Ovary (tissue), 9 donors: Measurements from ENCODE around the gene APEX1. TPM values are rescaled to one million over a fixed set of nuclear protein-coding genes. Genes with fewer than 3 reads are reported as not detected.

Experiments
- DNase-seq, 5 donors: peaks; one replicate each; pipeline ENCODE4 v3.0.0-alpha.2; 2019 to 2020
- H3K27ac ChIP-seq, 2 donors: fragments of 200-600 bp; one replicate each; pipeline versions ENCODE4 v1.5.1 to v1.8.0; 2019 to 2022
- H3K27me3 ChIP-seq: fragments of 200-600 bp; one replicate; pipeline ENCODE4 v1.8.0; 2022
- H3K36me3 ChIP-seq: fragments of 200-600 bp; sonication (generic); one replicate; pipeline ENCODE4 v1.5.1; 2019
- H3K4me1 ChIP-seq: one replicate; pipeline ENCODE4 v1.8.1; 2013; ENCODE audit warnings: mild to moderate bottlenecking, moderate library complexity; ENCODE audit not compliant: insufficient read depth
- H3K4me3 ChIP-seq: fragments of 200-600 bp; sonication (generic); one replicate; pipeline ENCODE4 v1.5.1; 2017
- H3K9me3 ChIP-seq, 2 donors: fragments of 200-600 bp in 1 of 2; sonication (generic) in 1 of 2; one replicate each; pipeline versions ENCODE4 v1.5.1 to v1.8.1; 2013 to 2019; ENCODE audit warnings: mild to moderate bottlenecking in 1 of 2, moderate library complexity in 1 of 2
- EP300 ChIP-seq: sonication (generic); formaldehyde crosslinking; IDR thresholded peaks from one replicate; pipeline ENCODE4 v1.6.1; 2017; ENCODE audit warnings: antibody characterized with exemption
- POLR2A ChIP-seq: fragments of 450-650 bp; IDR thresholded peaks from one replicate; pipeline ENCODE4 v1.6.1; 2017; ENCODE audit warnings: antibody characterized with exemption, mild to moderate bottlenecking, moderate library complexity
- WGBS, 3 donors: extraction: QIAGEN DNeasy Blood & Tissue Kit in 1 of 3; methylation state at CpG; one replicate each; pipeline versions ENCODE4 v1.1.5 to v1.1.7; 2013 to 2017; 5-methylcytosine and 5-hydroxymethylcytosine counted together
- intact Hi-C, 4 donors: fragments of 100-400 bp; cut with DNase I; formaldehyde crosslinking; loops; one replicate each; pipeline versions ENCODE4 v1.11.0 to v1.15.1; 2022 to 2023
- polyA plus RNA-seq, 2 donors: library from polyadenylated mRNA; stranded (reverse); fragments of 200-250 nt in 1 of 2; fragments of 350-450 nt in 1 of 2; fragmentation: Illumina TruSeq in 1 of 2; extraction: RNeasy Lipid Tissue Mini Kit (QIAGEN cat#74804) in 1 of 2; gene quantifications; one replicate each; pipeline ENCODE4 v1.2.3, GENCODE V29; 2013 to 2014
- total RNA-seq, 7 donors: library from RNA; depleted of rRNA in 2 of 7; stranded (reverse); fragments of >200 nt in 2 of 7; fragmentation: NEBNext Ultra II Directional in 3 of 7; extraction: Animal tissue kit (Norgen Biotek cat#: 25700) in 3 of 7; gene quantifications; one replicate each; pipeline versions ENCODE4 v1.1.0 to v1.2.4, GENCODE V29; 2016 to 2023
- TF ChIP-seq, protein P1 (sequence below), 3 donors: fragments of 450-650 bp in 2 of 3; fragments of 200-600 bp in 1 of 3; IDR thresholded peaks; one replicate each; pipeline versions ENCODE4 v1.5.1 to v1.8.0; 2016 to 2022; ENCODE audit warnings: antibody characterized with exemption in 3 of 3, mild to moderate bottlenecking in 1 of 3
- donor health status: DM: no; HTN: no; CAD: no; lungs with moderate emphysema.
- donor health status: DM: no; HTN: no; CAD: no.
- donor health status: Bipolar disorder and iron deficiency.
- donor health status: DM: yes; HTN: yes; CAD: no.
- donor health status: DM: no; HTN: no; CAD: no.
- donor health status: DM: yes; HTN: yes; CAD: no.

The APEX1 gene
- total and polyA plus RNA-seq, 9 donors: 141 to 292 (median 170) TPM

DNA sequence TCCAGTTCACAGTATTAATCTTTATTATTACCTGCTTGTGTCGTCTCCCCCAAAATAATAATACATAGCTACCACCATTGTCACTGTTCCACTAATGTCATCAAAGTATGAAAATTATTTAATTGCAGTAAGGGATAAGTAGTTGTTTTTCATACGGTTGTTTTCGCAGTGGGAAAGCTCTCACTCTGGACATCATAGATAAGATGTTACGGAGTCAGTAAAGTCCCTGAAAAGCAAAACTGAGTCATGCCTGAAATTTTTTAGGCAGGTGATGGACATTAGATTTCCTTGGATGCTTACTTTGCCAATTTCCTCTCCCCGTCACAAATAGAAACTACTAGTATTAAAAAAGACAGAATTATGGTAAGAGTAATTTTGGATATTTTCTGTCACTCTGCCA lies 27.4 kb downstream of the APEX1 start:
- no peak for DNase-seq
- Histone ChIP-seq H3K27me3 (no peaks in the 10 kb centered on the region), H3K9me3 (no peaks in the 10 kb centered on the region), H3K36me3 (no peaks in the 10 kb centered on the region), H3K4me3 (no peak overlapping the region), H3K27ac (no peak overlapping the region), H3K4me1 (no peaks in the 10 kb centered on the region)
- 55 to 69% (median 57%) methylated on average over 5 of the region's 5 CpGs for WGBS, 3 donors
- intact Hi-C loops: no loop called here
- TF ChIP-seq, protein P1, sequence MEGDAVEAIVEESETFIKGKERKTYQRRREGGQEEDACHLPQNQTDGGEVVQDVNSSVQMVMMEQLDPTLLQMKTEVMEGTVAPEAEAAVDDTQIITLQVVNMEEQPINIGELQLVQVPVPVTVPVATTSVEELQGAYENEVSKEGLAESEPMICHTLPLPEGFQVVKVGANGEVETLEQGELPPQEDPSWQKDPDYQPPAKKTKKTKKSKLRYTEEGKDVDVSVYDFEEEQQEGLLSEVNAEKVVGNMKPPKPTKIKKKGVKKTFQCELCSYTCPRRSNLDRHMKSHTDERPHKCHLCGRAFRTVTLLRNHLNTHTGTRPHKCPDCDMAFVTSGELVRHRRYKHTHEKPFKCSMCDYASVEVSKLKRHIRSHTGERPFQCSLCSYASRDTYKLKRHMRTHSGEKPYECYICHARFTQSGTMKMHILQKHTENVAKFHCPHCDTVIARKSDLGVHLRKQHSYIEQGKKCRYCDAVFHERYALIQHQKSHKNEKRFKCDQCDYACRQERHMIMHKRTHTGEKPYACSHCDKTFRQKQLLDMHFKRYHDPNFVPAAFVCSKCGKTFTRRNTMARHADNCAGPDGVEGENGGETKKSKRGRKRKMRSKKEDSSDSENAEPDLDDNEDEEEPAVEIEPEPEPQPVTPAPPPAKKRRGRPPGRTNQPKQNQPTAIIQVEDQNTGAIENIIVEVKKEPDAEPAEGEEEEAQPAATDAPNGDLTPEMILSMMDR (IDR thresholded peaks at IDR 0.05): no peak
- TF ChIP-seq POLR2A (no peak), EP300 (no peak)

- no peaks in the 10 kb centered on the region for H3K36me3 ChIP-seq
- no peaks in the 10 kb centered on the region for H3K4me1 ChIP-seq
- no peak overlapping the region for H3K27ac ChIP-seq
- no peak overlapping the region for H3K4me3 ChIP-seq
- 55 to 65% (median 58%) methylated on average over 7 of the region's 7 CpGs for whole genome bisulfite sequencing, 3 donors
- TF ChIP-seq EP300 (no peak), POLR2A (no peak)
- TF ChIP-seq, protein P1 (IDR thresholded peaks at IDR 0.05): no peak
- no peak for DNase-seq
- no peaks in the 10 kb centered on the region for H3K27me3 ChIP-seq
- intact Hi-C loops: no loop called here
- no peaks in the 10 kb centered on the region for H3K9me3 ChIP-seq
These were observed 30.9 kb downstream of the APEX1 start for GRCh38 chr14:20485900-20486299.

- TF ChIP-seq POLR2A (no peak), EP300 (no peak)
- TF ChIP-seq, protein P1 (IDR thresholded peaks at IDR 0.05): no peak
- 78 to 80% (median 80%) methylated on average over 8 of the region's 8 CpGs for WGBS, 3 donors
- no peaks in the 10 kb centered on the region for H3K9me3 ChIP-seq
- H3K36me3 ChIP-seq: no peaks in the 10 kb centered on the region
- intact Hi-C loops: no loop called here
- no peaks in the 10 kb centered on the region for H3K4me1 ChIP-seq
- no peak overlapping the region for H3K4me3 ChIP-seq
- DNase-seq: no peak
- no peak overlapping the region for H3K27ac ChIP-seq
- H3K27me3 ChIP-seq: no peaks in the 10 kb centered on the region
These were observed 31.8 kb downstream of the APEX1 start for GRCh38 chr14:20486684-20487395.

DNA sequence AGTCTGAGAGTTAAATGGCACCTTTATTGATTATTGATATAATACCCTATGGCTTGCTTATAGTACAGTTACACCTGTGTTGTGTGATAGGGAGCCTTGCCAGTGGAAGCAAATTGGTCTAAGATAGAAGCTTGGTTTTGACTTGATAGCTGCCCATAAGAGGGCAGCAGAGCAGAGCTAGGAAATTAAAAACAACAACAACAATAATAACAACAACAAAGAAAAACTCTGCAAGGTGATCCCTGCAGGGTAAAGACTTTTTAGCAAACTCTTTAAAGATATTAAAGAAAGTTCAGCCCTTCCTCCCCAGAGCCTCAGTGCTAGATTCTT lies 32.3 kb downstream of the APEX1 start:
- no peak overlapping the region for H3K4me3 ChIP-seq
- TF ChIP-seq POLR2A (no peak), EP300 (no peak)
- TF ChIP-seq, protein P1 (IDR thresholded peaks at IDR 0.05): no peak
- intact Hi-C loops: no loop called here
- no peaks in the 10 kb centered on the region for H3K4me1 ChIP-seq
- no peaks in the 10 kb centered on the region for H3K9me3 ChIP-seq
- no peaks in the 10 kb centered on the region for H3K27me3 ChIP-seq
- H3K36me3 ChIP-seq: no peaks in the 10 kb centered on the region
- H3K27ac ChIP-seq: no peak overlapping the region
- no peak for DNase-seq
